HCT116 (cell line): Measurements from ENCODE around the gene ZC3H13. TPM values are rescaled to one million over a fixed set of nuclear protein-coding genes. Genes with fewer than 3 reads are reported as not detected.

Source experiments
- ATAC-seq: fragments of 200-7000 bp; cut with Tn5 transposase; 2 replicates; pipeline ENCODE4 v1.9.1; 2020; ENCODE audit warnings: mild to moderate bottlenecking, moderate library complexity
- BruUV-seq: library from RNA; stranded (reverse); fragments of 400-500 nt; replicated peaks from 2 replicates; lab custom pipeline; 2021; lab: Mats Ljungman, UMichigan
- CTCF ChIA-PET: fragments of 300-600 bp; sonication (Branson Sonifier 250); formaldehyde crosslinking; loops from one replicate; lab custom pipeline; 2021; ENCODE audit warnings: antibody characterized with exemption; lab: Charles Lee
- POLR2A ChIA-PET: fragments of 300-600, 350-600 bp; sonication (Branson Sonifier 250); formaldehyde crosslinking; loops from one replicate; lab custom pipeline; 2021; ENCODE audit warnings: antibody characterized with exemption; lab: Charles Lee
- RAD21 ChIA-PET, 2 experiments: fragments of 300-600 bp; sonication (Branson Sonifier 250); formaldehyde crosslinking; loops; one replicate each; lab custom pipeline; 2023; ENCODE audit warnings: low total read pairs in 2 of 2; ENCODE audit not compliant: uncharacterized antibody in 2 of 2, unreplicated experiment in 2 of 2, low non-redundant PET in 1 of 2; lab: Charles Lee
- DNase-seq: peaks from one replicate; pipeline ENCODE4 v3.0.0-alpha.2; 2010; ENCODE audit warnings: low read depth, low spot score
- H2AFZ ChIP-seq: fragments of 200-600 bp; shearing (Covaris generic), sonication (generic); 2 replicates; pipeline ENCODE4 v1.6.1; 2017; ENCODE audit warnings: low read depth, mixed run types, mixed read lengths, antibody characterized with exemption, low read length; ENCODE audit not compliant: poor library complexity, severe bottlenecking
- H3K27ac ChIP-seq: 2 replicates; pipeline ENCODE4 v1.5.1; 2012; ENCODE audit warnings: low read depth, low read length
- H3K27me3 ChIP-seq: fragments of 200-600 bp; sonication (generic); 2 replicates; pipeline ENCODE4 v1.6.1; 2016; ENCODE audit warnings: mixed run types, low read length, mixed read lengths; ENCODE audit not compliant: insufficient read depth
- H3K36me3 ChIP-seq, 2 experiments: fragments of 200-500 bp in 1 of 2; fragments of 200-600 bp in 1 of 2; sonication (Bioruptor generic) in 1 of 2; sonication (generic) in 1 of 2; 2 replicates each; pipeline versions ENCODE4 v1.5.1 to v1.6.1; 2014 to 2016; ENCODE audit warnings: low read length in 2 of 2, inconsistent platforms in 1 of 2, mixed read lengths in 1 of 2, mixed run types in 1 of 2; ENCODE audit not compliant: insufficient read depth in 2 of 2, control insufficient read depth in 1 of 2
- H3K4me1 ChIP-seq, 2 experiments: fragments of 200-600 bp in 1 of 2; sonication (generic) in 1 of 2; 2 replicates each; pipeline versions ENCODE4 v1.5.1 to v1.6.1; 2012 to 2017; ENCODE audit warnings: low read length in 2 of 2, inconsistent platforms in 1 of 2, mild to moderate bottlenecking in 1 of 2, mixed read lengths in 1 of 2, mixed run types in 1 of 2, moderate library complexity in 1 of 2; ENCODE audit not compliant: insufficient read depth in 2 of 2, control insufficient read depth in 1 of 2
- H3K4me2 ChIP-seq: fragments of 200-600 bp; sonication (generic); 2 replicates; pipeline ENCODE4 v1.6.1; 2017; ENCODE audit warnings: mixed run types, low read length, mixed read lengths
- H3K4me3 ChIP-seq, 2 experiments: fragments of 200-600 bp in 1 of 2; sonication (generic) in 1 of 2; replicated peaks in 1 of 2; 2 replicates each; pipeline ENCODE4 v1.5.1; 2011 to 2016; ENCODE audit warnings: low read length in 2 of 2, control low read depth in 1 of 2, low read depth in 1 of 2, mild to moderate bottlenecking in 1 of 2, mixed read lengths in 1 of 2, mixed run types in 1 of 2
- H3K79me2 ChIP-seq: fragments of 200-600 bp; sonication (generic); 2 replicates; pipeline ENCODE4 v1.6.1; 2017; ENCODE audit warnings: mild to moderate bottlenecking, mixed run types, low read length, moderate library complexity, mixed read lengths; ENCODE audit not compliant: insufficient read depth
- H3K9ac ChIP-seq: fragments of 200-600 bp; sonication (generic); 2 replicates; pipeline ENCODE4 v1.6.1; 2016; ENCODE audit warnings: low read length, mixed read lengths
- H3K9me2 ChIP-seq: fragments of 200-600 bp; sonication (generic), shearing (Covaris generic); 2 replicates; pipeline ENCODE4 v1.6.1; 2017; ENCODE audit warnings: mixed run types, mild to moderate bottlenecking, moderate library complexity; ENCODE audit not compliant: insufficient read depth
- H3K9me3 ChIP-seq, 2 experiments: fragments of 200-500 bp in 1 of 2; fragments of 200-600 bp in 1 of 2; sonication (Bioruptor generic) in 1 of 2; sonication (generic) in 1 of 2; 2 replicates each; pipeline ENCODE4 v1.6.1; 2014 to 2017; ENCODE audit warnings: low read length in 2 of 2, mixed read lengths in 2 of 2, inconsistent platforms in 1 of 2, low read depth in 1 of 2, mild to moderate bottlenecking in 1 of 2, mixed run types in 1 of 2, moderate library complexity in 1 of 2; ENCODE audit not compliant: control insufficient read depth in 1 of 2, insufficient read depth in 1 of 2
- H4K20me1 ChIP-seq: fragments of 200-600 bp; sonication (generic), shearing (Covaris generic); 2 replicates; pipeline ENCODE4 v1.6.1; 2017; ENCODE audit warnings: mixed run types, mild to moderate bottlenecking, moderate library complexity; ENCODE audit not compliant: insufficient read depth
- CBX3 ChIP-seq: IDR thresholded peaks from 2 replicates; pipeline ENCODE4 v1.6.1; 2012; ENCODE audit warnings: low read depth
- CEBPB ChIP-seq: IDR thresholded peaks from 2 replicates; pipeline ENCODE4 v1.6.1; 2012; ENCODE audit warnings: low read depth
- CTCF ChIP-seq, 3 experiments: fragments of 200-600 bp in 1 of 3; sonication (generic) in 1 of 3; IDR thresholded peaks in 2 of 3; conservative IDR thresholded peaks in 1 of 3; 2 replicates each; pipeline ENCODE4 v1.5.1; 2012 to 2017; ENCODE audit warnings: low read depth in 2 of 3, low read length in 2 of 3, antibody characterized with exemption in 1 of 3, borderline replicate concordance in 1 of 3, control low read depth in 1 of 3, mild to moderate bottlenecking in 1 of 3, mixed read lengths in 1 of 3, mixed run types in 1 of 3, moderate library complexity in 1 of 3; ENCODE audit not compliant: insufficient read depth in 1 of 3
- EGR1 ChIP-seq: IDR thresholded peaks from 2 replicates; pipeline ENCODE4 v1.6.1; 2012; ENCODE audit warnings: low read depth
- ELF1 ChIP-seq: IDR thresholded peaks from 2 replicates; pipeline ENCODE4 v1.6.1; 2012; ENCODE audit warnings: low read depth, borderline replicate concordance
- EZH2 ChIP-seq: fragments of 200-600 bp; sonication (generic); IDR thresholded peaks from 2 replicates; pipeline ENCODE4 v1.6.1; 2017; ENCODE audit warnings: antibody characterized with exemption, mixed run types
- FOSL1 ChIP-seq: IDR thresholded peaks from 2 replicates; pipeline ENCODE4 v1.6.1; 2012; ENCODE audit warnings: low read depth
- JUND ChIP-seq: IDR thresholded peaks from 2 replicates; pipeline ENCODE4 v1.6.1; 2012
- POLR2A ChIP-seq: IDR thresholded peaks from 2 replicates; pipeline ENCODE4 v1.7.0; 2011; ENCODE audit warnings: borderline replicate concordance; ENCODE audit not compliant: insufficient read depth, insufficient read length; ENCODE audit errors: extremely low read depth
- POLR2AphosphoS5 ChIP-seq: IDR thresholded peaks from 2 replicates; pipeline ENCODE4 v1.6.1; 2011; ENCODE audit warnings: mild to moderate bottlenecking, low read depth, low read length, moderate library complexity
- RAD21 ChIP-seq: IDR thresholded peaks from 2 replicates; pipeline ENCODE4 v1.6.1; 2012; ENCODE audit warnings: low read depth, mild to moderate bottlenecking
- SIN3A ChIP-seq: IDR thresholded peaks from 2 replicates; pipeline ENCODE4 v1.6.1; 2012; ENCODE audit warnings: low read depth
- SP1 ChIP-seq: IDR thresholded peaks from 2 replicates; pipeline ENCODE4 v1.6.1; 2012; ENCODE audit warnings: low read depth
- SRF ChIP-seq: IDR thresholded peaks from 2 replicates; pipeline ENCODE4 v1.6.1; 2012; ENCODE audit warnings: low read depth
- YY1 ChIP-seq: IDR thresholded peaks from 2 replicates; pipeline ENCODE4 v1.6.1; 2011; ENCODE audit warnings: low read length, low read depth, moderate library complexity, mild to moderate bottlenecking; ENCODE audit not compliant: insufficient replicate concordance; ENCODE audit errors: extremely low read depth
- ZFX ChIP-seq: fragments of 450-650 bp; IDR thresholded peaks from 2 replicates; pipeline ENCODE4 v1.6.1; 2017
- ZNF274 ChIP-seq: fragments of 200-500 bp; sonication (Bioruptor generic); IDR thresholded peaks from 2 replicates; pipeline ENCODE4 v1.6.1; 2014; ENCODE audit warnings: mild to moderate bottlenecking, low read depth, low read length, inconsistent platforms
- intact Hi-C: fragments of 100-400 bp; cut with micrococcal nuclease; formaldehyde crosslinking; loops from 2 replicates; pipeline ENCODE4 v1.10.0; 2022
- total RNA-seq: library from RNA; stranded (reverse); gene quantifications from one replicate; pipeline ENCODE4 v1.2.1, GENCODE V29; 2021; ENCODE audit not compliant: unreplicated experiment
- TF ChIP-seq, protein P1 (sequence below): IDR thresholded peaks from 2 replicates; pipeline ENCODE4 v1.6.1; 2011; ENCODE audit warnings: mild to moderate bottlenecking, low read length, moderate library complexity; ENCODE audit not compliant: insufficient replicate concordance; ENCODE audit errors: extremely low read depth
- TF ChIP-seq, protein P2 (sequence below): IDR thresholded peaks from 2 replicates; pipeline ENCODE4 v1.6.1; 2012
- TF ChIP-seq, protein P3 (sequence below): IDR thresholded peaks from 2 replicates; pipeline ENCODE4 v1.6.1; 2012

The ZC3H13 gene
- total RNA-seq, 1 experiment from 2014 or later: 37.9 TPM

GRCh38 chr13:45931211-45931610 lies 121.3 kb downstream of the ZC3H13 start:
- CTCF ChIA-PET: no interaction called here

More at GRCh38 chr13:45931211-45931610, 121.3 kb downstream of the ZC3H13 start:
- POLR2A ChIA-PET: no interaction called here
- no peaks in the 10 kb centered on the region for H3K36me3 ChIP-seq
- TF ChIP-seq FOSL1 (no peak), SIN3A (no peak), ZNF274 (no peak), SP1 (no peak), CTCF (IDR thresholded peaks at IDR 0.05 in 2 of 3, conservative IDR thresholded peaks at IDR 0.05 in 1 of 3; ENCODE audit: borderline replicate concordance in 1 of 3, insufficient read depth in 1 of 3, low read depth in 2 of 3, low read length in 2 of 3) (no peak), YY1 (no peak), CEBPB (no peak), POLR2A (no peak), ELF1 (no peak), JUND (no peak), SRF (no peak), EGR1 (no peak), RAD21 (no peak), CBX3 (no peak), POLR2AphosphoS5 (no peak), EZH2 (no peak), ZFX (no peak)
- TF ChIP-seq, protein P1, sequence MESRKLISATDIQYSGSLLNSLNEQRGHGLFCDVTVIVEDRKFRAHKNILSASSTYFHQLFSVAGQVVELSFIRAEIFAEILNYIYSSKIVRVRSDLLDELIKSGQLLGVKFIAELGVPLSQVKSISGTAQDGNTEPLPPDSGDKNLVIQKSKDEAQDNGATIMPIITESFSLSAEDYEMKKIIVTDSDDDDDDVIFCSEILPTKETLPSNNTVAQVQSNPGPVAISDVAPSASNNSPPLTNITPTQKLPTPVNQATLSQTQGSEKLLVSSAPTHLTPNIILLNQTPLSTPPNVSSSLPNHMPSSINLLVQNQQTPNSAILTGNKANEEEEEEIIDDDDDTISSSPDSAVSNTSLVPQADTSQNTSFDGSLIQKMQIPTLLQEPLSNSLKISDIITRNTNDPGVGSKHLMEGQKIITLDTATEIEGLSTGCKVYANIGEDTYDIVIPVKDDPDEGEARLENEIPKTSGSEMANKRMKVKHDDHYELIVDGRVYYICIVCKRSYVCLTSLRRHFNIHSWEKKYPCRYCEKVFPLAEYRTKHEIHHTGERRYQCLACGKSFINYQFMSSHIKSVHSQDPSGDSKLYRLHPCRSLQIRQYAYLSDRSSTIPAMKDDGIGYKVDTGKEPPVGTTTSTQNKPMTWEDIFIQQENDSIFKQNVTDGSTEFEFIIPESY: no peak
- TF ChIP-seq, protein P2, sequence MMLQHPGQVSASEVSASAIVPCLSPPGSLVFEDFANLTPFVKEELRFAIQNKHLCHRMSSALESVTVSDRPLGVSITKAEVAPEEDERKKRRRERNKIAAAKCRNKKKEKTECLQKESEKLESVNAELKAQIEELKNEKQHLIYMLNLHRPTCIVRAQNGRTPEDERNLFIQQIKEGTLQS: no peak
- TF ChIP-seq, protein P3, sequence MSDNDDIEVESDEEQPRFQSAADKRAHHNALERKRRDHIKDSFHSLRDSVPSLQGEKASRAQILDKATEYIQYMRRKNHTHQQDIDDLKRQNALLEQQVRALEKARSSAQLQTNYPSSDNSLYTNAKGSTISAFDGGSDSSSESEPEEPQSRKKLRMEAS: no peak
- TF ChIP-seq, all 23 proteins: peak for 0
- no TSS peak for BruUV-seq
- H3K9me3 ChIP-seq: no peaks in the 10 kb centered on the region
- H3K4me1 ChIP-seq: no peaks in the 10 kb centered on the region
- no peaks in the 10 kb centered on the region for H3K79me2 ChIP-seq
- RAD21 ChIA-PET: no interaction called here
- intact Hi-C loops: no loop called here
- H3K4me2 ChIP-seq: no peak overlapping the region
- DNase-seq (no peak), ATAC-seq (no peak)
- no peak overlapping the region for H2AFZ ChIP-seq
- H3K27me3 ChIP-seq: peaks cover 17% of the 10 kb centered on the region; the same call in 1 of the 2 replicates
- H3K9ac ChIP-seq: no peak overlapping the region
- H3K27ac ChIP-seq: no peak overlapping the region
- H3K4me3 ChIP-seq: no peak overlapping the region
- no peaks in the 10 kb centered on the region for H3K9me2 ChIP-seq
- no peaks in the 10 kb centered on the region for H4K20me1 ChIP-seq
